GM19468 (cell line): ENCODE results near the gene CSF2.

ENCODE experiments used
- ATAC-seq: cut with Tn5 transposase; IDR thresholded peaks from one replicate; pipeline ENCODE4 v1.9.1; 2021; ENCODE audit warnings: mild to moderate bottlenecking, moderate library complexity, moderate number of reproducible peaks; ENCODE audit not compliant: unreplicated experiment; ENCODE audit errors: extremely low read depth

Gene CSF2

GRCh38 chr5:132073231-132074013 is at the start of gene CSF2:
Gene CSF2, plus strand, starts transcription at chr5:132073789. Its CDS starts 35 bp downstream, at chr5:132073824.
- no peak for ATAC-seq

- no peak for ATAC-seq
Measured at GRCh38 chr5:132024117-132024435, 49.5 kb upstream of the CSF2 start.

- ATAC-seq, result no peak
Measured at GRCh38 chr5:132024789-132025402, 48.7 kb upstream of the CSF2 start.

GRCh38 chr5:132025403-132025971 is 48.1 kb upstream of the CSF2 start:
- ATAC-seq, result no peak

GRCh38 chr5:132026516-132027008 is 47.0 kb upstream of the CSF2 start:
- ATAC-seq, result no peak

GRCh38 chr5:132027027-132027426 is 46.6 kb upstream of the CSF2 start:
- ATAC-seq, result no peak

- no peak for ATAC-seq
Measured at GRCh38 chr5:132029609-132030330, 43.8 kb upstream of the CSF2 start.

GRCh38 chr5:132030610-132031009 is 43.0 kb upstream of the CSF2 start:
- ATAC-seq, result no peak

GRCh38 chr5:132032196-132032595 is 41.4 kb upstream of the CSF2 start:
- no peak for ATAC-seq

GRCh38 chr5:132033122-132033521 is 40.5 kb upstream of the CSF2 start:
- no peak for ATAC-seq

- ATAC-seq, result no peak
Measured at GRCh38 chr5:132037353-132037752, 36.2 kb upstream of the CSF2 start.

GRCh38 chr5:132044207-132044606 is 29.4 kb upstream of the CSF2 start:
- ATAC-seq, result no peak

GRCh38 chr5:132046880-132047299 is 26.7 kb upstream of the CSF2 start:
- no peak for ATAC-seq

- no peak for ATAC-seq
Measured at GRCh38 chr5:132049093-132049492, 24.5 kb upstream of the CSF2 start.

- no peak for ATAC-seq
Measured at GRCh38 chr5:132049559-132049958, 24.0 kb upstream of the CSF2 start.

- ATAC-seq, result no peak
Measured at GRCh38 chr5:132050136-132050535, 23.5 kb upstream of the CSF2 start.

- no peak for ATAC-seq
Measured at GRCh38 chr5:132050661-132051552, 22.7 kb upstream of the CSF2 start.

- no peak for ATAC-seq
Measured at GRCh38 chr5:132052520-132052919, 21.1 kb upstream of the CSF2 start.

GRCh38 chr5:132053483-132053882 is 20.1 kb upstream of the CSF2 start:
- no peak for ATAC-seq
